ENCODE measurements around the gene ZNF446. TPM values are rescaled to one million over a fixed set of nuclear protein-coding genes. Genes with fewer than 3 reads are reported as not detected.

ZNF446 gene
- total RNA-seq (2022; extraction: Qiagen RNA extraction; ENCODE audit: low read depth) = 11.1 to 12.6 TPM (median 12.1 TPM) in 5 replicates

DNA sequence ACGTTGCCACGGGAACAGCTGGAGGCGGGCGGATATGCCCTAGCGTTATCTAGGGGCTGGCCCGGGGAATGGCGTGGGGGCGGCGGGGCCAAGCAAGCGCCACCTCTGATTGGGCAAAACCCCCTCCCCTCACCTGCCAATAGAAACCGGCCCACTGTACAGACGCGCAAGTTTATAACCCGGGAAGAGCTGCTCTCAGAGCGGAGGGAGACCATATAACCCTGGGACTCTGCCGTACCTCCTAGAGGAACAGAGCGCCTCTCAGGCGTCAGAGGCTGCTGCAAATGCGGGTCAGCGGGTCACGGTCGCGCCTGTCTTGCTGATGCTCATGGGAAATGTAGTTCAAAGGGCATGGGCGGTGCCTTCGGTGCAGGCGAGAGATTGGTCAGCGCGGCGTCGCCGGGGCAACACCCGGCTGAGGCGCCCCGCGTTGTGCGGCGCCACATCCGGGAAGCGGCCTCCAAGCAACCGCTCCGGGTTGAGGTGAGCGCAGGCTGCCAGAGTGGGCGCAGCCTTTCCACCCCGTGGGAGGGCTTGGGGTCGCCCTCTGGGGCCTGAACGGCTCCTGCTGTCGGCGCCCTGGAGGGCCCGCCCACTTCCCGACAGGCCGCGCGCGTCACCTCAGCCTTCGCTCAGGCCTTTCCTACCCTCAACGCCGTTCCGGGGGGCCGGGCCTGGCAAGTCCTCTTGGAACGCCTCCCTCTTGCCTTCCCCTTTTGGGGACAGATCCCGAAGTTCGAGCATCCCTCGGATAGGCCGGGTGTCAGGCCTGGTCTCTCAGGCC is at the start of gene ZNF446:
ZNF446 (plus strand) TSS at position 639 of the 784 bp plus-strand sequence. CDS start 867 bp downstream, outside the sequence.

DNA sequence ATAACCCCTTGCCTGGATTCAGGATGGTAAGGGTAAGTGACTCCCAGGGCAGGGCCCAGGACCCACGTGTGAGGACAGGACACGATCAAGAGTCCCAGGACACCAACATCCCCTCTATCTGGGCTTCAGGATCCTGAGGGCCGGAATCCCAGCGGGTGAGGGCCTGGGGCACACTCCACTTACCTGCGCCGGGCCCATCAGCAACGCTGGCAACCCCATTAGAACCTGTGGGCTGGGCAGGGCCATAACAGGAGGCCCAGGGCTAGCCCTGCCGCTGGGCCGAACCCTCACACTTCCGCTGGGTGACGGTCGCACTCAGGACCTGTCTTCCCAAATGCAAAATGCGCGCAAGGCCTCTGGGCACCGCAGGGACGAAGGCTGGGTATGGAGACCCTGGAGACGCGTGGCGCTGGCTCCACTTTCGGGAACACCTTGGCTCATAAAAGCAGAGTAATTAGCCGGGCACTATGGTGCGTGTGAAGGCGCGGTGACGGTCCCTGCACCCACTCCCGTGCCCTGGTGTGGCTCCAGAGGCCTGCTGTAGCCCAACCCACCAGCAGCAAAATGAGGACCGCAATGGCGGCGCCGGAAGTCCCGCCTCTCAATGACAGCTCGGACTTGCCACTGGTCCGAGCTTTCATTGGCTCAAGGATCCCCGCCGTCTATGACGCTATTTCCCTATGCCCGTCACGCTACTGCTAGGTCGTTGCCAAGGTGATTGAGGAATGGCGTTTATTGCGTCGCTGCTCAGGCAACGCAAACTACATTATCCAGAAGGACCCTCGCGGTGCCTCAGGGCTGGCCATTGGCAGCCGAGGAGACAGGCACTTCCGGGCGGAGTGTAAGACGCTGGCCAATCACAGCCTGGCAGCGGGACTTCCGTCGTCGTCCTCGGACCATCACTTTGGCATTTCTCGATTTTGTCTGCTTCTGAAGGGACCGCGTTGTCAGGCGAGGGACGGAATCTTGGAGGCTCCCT is 36.3 kb upstream of the ZNF446 start, which contains the start of gene ZNF132:
ZNF132 (minus strand) TSS at position 578 of the 979 bp plus-strand sequence; CDS start at position 246, 332 bp downstream.

GRCh38 chr19:58451358-58452101 is 24.6 kb upstream of the ZNF446 start, which contains the start of gene ZNF324B:
Gene ZNF324B, plus strand, starts transcription at chr19:58451622. Its CDS starts 2,080 bp downstream, at chr19:58453702.

DNA sequence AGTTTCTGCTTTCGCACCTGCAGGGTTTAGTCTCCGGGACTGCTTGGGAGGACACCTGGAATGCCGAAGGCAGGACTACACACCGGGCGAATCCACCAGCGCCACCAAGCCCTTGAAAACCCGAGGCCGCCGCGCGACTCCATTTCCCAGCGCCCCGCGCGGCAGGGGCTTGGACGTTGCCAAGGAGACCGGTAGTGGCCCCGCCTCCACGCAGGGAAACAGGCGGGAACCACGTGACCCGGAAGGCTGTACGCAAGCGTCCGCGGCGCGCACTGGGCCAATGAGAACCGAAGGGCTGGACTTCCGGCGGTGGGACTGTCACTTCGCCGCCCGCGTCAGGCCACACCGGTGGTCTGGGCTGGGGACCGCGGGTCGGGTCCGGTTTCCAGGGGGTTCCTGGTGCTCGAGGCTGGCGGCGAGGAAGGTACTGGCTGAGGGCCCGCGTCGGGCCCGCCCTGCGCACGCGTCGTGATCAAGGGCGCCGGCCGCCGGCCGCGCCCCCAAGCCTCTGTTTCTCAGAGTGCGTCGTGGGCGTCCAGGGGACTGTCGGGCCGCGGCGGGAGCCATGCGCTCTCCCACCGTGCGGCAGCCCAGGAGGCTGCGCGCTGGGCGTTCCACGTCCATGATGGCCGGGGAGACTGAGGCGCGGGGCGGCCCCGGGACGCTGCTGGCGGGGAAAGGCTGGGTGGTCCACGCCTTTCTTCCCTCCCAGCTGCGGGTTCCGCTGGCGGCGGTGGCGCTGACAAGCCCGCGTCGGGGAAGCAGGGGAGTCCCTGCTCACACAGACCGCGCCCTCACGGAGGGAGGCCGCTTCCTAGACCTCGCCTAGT is 9.2 kb upstream of the ZNF446 start, which contains the start of gene ZNF324:
ZNF324 (plus strand) TSS at position 321 of the 830 bp plus-strand sequence. CDS start 2,106 bp downstream, outside the sequence.

DNA sequence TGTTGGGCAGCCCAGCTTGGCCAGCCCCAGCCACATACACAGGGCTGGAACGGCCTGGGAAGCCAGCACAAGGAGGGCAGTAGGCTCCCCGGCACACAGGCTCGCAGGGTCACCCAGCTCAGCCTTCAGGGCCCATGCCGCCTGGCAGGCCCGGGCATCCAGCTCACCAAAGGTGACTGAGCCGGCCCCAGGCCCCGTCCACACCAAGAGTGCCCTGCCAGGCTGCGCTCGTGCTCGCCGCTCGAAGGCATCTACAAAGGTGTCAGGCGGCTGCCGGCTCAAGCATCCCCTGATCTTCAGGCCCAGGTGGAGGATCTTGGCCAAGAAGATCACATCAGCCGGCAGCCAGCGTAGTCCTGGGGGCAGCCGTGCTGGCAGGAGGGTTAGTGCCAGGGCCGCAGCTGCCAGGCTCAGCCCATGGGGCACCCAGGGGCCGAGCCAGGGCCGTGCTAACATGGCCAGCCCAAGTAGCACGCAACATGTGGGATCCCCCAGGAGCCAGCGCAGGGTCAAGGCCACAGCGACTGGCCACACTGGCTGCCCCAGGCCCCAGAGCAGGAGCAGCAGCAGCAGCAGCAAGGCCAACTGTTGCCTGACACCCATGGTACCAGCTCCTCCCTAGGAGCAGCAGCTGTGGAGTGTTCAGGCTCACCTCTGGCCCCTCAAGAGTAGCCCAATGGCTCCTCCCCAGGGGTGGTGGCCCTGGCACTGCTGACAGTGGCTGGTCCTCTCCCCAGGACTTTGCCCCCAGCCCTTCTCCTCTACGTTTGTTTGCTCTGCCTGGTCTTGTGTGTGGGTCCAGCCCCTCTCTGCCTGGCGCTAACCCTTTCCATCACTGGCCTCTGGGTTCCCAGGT is 35.4 kb downstream of the ZNF446 start, which contains the start of gene SLC27A5:
SLC27A5 (minus strand) TSS at position 640 of the 856 bp plus-strand sequence; CDS start at position 603, 37 bp downstream.

DNA sequence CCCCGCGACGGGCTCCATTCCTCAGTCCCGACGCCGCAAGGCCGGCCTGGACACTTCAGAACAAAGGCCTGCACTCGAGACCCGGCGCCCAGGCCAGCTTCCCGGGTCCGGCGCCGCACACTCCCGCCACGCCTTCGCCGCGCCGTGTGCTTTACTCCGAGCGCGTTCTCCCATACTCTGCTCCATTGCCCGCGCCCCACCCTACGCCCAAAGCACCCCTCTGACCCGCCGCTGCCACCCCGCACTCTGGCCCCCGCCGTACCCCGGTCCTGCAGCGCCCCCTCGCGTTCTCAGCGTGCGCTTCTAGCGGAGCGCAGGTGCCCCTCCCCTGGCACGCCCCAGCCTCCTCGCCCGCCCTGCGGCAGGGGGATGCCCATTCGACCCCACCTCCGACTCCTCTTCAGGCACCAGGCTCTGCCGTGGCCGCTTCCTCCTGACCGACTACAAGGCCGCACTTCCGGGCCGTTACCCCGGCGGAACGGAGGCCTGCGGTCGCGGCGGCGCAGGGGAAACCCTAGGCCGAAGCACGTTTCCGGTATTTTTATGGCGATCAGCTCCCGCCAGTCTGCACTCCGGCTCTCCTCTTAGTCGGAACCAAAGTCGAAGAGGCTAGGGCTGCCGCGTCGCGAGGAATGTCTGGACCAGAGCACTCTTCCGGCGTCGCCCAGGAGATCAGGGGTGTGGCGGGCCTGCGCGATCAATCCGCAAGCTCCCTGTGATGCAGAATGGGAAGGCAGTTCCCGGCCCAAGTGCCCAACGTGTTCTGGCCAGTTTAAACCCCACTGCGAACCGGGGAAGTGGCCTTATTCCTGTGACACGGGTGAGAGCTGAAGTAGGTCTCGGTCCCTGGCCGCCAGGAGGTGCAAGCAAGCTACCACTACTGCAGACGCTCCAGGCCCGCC is 43.5 kb downstream of the ZNF446 start, which contains the start of gene ZBTB45:
ZBTB45 (minus strand) TSS at position 456 of the 902 bp plus-strand sequence. CDS start 2,137 bp downstream, outside the sequence.

Other genes starting within 250 kb of the ZNF446 start
- gene ZNF544, start 247.4 kb upstream of the ZNF446 start, total RNA-seq (2022; extraction: Qiagen RNA extraction; ENCODE audit: low read depth) = 15.8 to 22.5 TPM (median 18.2 TPM) in 5 replicates
- gene ZNF8, start 197.4 kb upstream of the ZNF446 start, total RNA-seq (2022; extraction: Qiagen RNA extraction; ENCODE audit: low read depth) = 0.93 to 1.3 TPM (median 0.97 TPM) in 5 replicates
- 89.0 to 109 TPM (median 96.0 TPM) in 5 replicates for gene ERVK3-1, start 171.0 kb upstream of the ZNF446 start, total RNA-seq (2022; extraction: Qiagen RNA extraction; ENCODE audit: low read depth)
- gene ZSCAN22, start 149.4 kb upstream of the ZNF446 start, total RNA-seq (2022; extraction: Qiagen RNA extraction; ENCODE audit: low read depth) = 2.1 to 2.7 TPM (median 2.4 TPM) in 5 replicates
- gene A1BG, start 122.9 kb upstream of the ZNF446 start, total RNA-seq (2022; extraction: Qiagen RNA extraction; ENCODE audit: low read depth) = 11.1 to 14.3 TPM (median 13.5 TPM) in 5 replicates
- 0.77 to 1.4 TPM (median 1.1 TPM) in 5 replicates for gene ZNF497, start 113.6 kb upstream of the ZNF446 start, total RNA-seq (2022; extraction: Qiagen RNA extraction; ENCODE audit: low read depth)
- gene ZNF837, start 95.3 kb upstream of the ZNF446 start, total RNA-seq (2022; extraction: Qiagen RNA extraction; ENCODE audit: low read depth) = 0.98 to 1.5 TPM (median 1.4 TPM) in 5 replicates
- gene RPS5, start 89.1 kb upstream of the ZNF446 start, total RNA-seq (2022; extraction: Qiagen RNA extraction; ENCODE audit: low read depth) = 2,355 to 2,530 TPM (median 2,454 TPM) in 5 replicates
- 0.13 to 0.15 TPM in 2 of 5 replicates, not detected in the others for gene RNF225, start 80.7 kb upstream of the ZNF446 start, total RNA-seq (2022; extraction: Qiagen RNA extraction; ENCODE audit: low read depth)
- 18.1 to 21.1 TPM (median 20.1 TPM) in 5 replicates for gene ZNF584, start 67.7 kb upstream of the ZNF446 start, total RNA-seq (2022; extraction: Qiagen RNA extraction; ENCODE audit: low read depth)
- gene ZNF132, start 36.2 kb upstream of the ZNF446 start, total RNA-seq (2022; extraction: Qiagen RNA extraction; ENCODE audit: low read depth) = 0.06 to 0.14 TPM (median 0.13 TPM) in 5 replicates
- 5.3 to 8.0 TPM (median 6.5 TPM) in 5 replicates for gene ZNF324B, start 24.7 kb upstream of the ZNF446 start, total RNA-seq (2022; extraction: Qiagen RNA extraction; ENCODE audit: low read depth)
- gene ZNF324, start 9.3 kb upstream of the ZNF446 start, total RNA-seq (2022; extraction: Qiagen RNA extraction; ENCODE audit: low read depth) = 7.6 to 9.7 TPM (median 9.1 TPM) in 5 replicates
- gene SLC27A5, start 35.6 kb downstream of the ZNF446 start, total RNA-seq (2022; extraction: Qiagen RNA extraction; ENCODE audit: low read depth) = 26.4 to 30.1 TPM (median 28.2 TPM) in 5 replicates
- 13.0 to 19.0 TPM (median 18.3 TPM) in 5 replicates for gene ZBTB45, start 43.5 kb downstream of the ZNF446 start, total RNA-seq (2022; extraction: Qiagen RNA extraction; ENCODE audit: low read depth)
- gene TRIM28, start 67.7 kb downstream of the ZNF446 start, total RNA-seq (2022; extraction: Qiagen RNA extraction; ENCODE audit: low read depth) = 554 to 826 TPM (median 682 TPM) in 5 replicates
- gene CHMP2A, start 78.8 kb downstream of the ZNF446 start, total RNA-seq (2022; extraction: Qiagen RNA extraction; ENCODE audit: low read depth) = 191 to 213 TPM (median 195 TPM) in 5 replicates
- gene UBE2M, start 82.3 kb downstream of the ZNF446 start, total RNA-seq (2022; extraction: Qiagen RNA extraction; ENCODE audit: low read depth) = 127 to 152 TPM (median 136 TPM) in 5 replicates
- gene MZF1, start 97.0 kb downstream of the ZNF446 start, total RNA-seq (2022; extraction: Qiagen RNA extraction; ENCODE audit: low read depth) = 10.2 to 15.4 TPM (median 14.0 TPM) in 5 replicates

Measured in A549 treated with GW870086 at 1 μM for 4 hours (cell line).